Testis (tissue), 2 donors: Measurements from ENCODE around the gene REST.

Experiments
- POLR2A ChIP-seq: fragments of 450-650 bp; IDR thresholded peaks from one replicate; pipeline ENCODE4 v1.6.1; 2017; ENCODE audit warnings: antibody characterized with exemption, mild to moderate bottlenecking, moderate library complexity
- TF ChIP-seq, protein P1 (sequence below), 3 experiments: fragments of 450-650 bp in 2 of 3; fragments of 200-600 bp in 1 of 3; sonication (generic) in 1 of 3; IDR thresholded peaks; one replicate each; pipeline ENCODE4 v1.5.1; 2016 to 2019; ENCODE audit warnings: antibody characterized with exemption in 3 of 3, mild to moderate bottlenecking in 2 of 3, moderate library complexity in 1 of 3

DNA sequence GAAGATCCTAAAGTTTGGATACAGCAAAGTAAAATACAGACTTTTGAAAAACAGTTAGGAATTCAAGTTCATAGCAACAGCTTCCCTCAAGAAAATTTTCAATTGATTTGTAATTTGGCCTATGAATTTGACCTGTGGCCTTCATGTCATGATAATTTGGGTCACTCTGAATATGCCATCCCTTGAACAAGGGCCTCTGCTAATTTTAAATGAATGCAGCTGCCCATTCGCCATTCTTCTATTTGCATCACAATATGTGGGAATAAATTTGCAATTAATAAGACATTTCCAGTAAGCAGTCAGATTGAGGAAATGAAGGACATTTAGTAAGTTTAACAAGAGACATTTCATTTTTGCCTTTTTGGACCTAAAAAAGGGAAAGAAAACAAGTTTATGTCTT is 1.9 kb upstream of the REST start:
- TF ChIP-seq POLR2A: no peak
- TF ChIP-seq, protein P1, sequence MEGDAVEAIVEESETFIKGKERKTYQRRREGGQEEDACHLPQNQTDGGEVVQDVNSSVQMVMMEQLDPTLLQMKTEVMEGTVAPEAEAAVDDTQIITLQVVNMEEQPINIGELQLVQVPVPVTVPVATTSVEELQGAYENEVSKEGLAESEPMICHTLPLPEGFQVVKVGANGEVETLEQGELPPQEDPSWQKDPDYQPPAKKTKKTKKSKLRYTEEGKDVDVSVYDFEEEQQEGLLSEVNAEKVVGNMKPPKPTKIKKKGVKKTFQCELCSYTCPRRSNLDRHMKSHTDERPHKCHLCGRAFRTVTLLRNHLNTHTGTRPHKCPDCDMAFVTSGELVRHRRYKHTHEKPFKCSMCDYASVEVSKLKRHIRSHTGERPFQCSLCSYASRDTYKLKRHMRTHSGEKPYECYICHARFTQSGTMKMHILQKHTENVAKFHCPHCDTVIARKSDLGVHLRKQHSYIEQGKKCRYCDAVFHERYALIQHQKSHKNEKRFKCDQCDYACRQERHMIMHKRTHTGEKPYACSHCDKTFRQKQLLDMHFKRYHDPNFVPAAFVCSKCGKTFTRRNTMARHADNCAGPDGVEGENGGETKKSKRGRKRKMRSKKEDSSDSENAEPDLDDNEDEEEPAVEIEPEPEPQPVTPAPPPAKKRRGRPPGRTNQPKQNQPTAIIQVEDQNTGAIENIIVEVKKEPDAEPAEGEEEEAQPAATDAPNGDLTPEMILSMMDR (IDR thresholded peaks at IDR 0.05): no peak
